ENCODE results near the gene CMKLR1. TPM values are rescaled to one million over a fixed set of nuclear protein-coding genes. Genes with fewer than 3 reads are reported as not detected.

Gene CMKLR1
- total RNA-seq, 1 experiment from 2014 or later = 0.66 TPM

DNA sequence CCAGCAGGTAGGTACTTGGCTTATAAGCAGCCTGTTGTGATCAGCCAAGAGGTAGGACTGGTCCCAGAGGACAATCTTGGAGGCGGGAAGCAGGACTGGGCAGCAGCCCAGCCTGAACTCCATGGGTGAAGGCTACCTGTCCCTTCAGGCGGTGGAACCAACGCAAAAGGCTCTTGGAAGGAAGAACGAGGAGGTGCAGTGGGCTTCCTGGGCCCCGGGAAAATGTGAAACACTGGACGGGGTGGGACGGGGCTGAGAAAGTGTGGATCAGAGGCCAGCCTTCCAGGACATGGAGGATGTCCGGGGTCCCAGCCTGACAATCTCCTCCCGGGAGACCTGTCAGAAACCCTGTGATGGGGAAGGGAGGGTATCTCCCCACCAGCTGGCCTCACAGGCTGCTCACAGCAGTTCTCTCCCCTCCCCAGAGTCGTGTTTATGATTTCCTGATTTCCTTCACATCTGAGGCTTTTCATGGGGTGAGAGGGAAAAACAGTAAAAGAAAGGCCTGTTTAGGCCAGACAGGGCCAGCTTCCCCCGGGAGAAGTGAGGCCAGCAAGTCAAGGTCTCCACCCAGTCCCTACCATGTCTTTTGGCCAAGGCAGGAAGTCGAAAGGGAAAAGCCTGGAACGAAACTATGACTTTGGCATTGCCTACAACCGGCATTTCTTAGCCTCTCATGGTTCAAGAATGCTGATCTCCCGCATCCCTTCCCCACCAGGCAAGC lies 11.3 kb downstream of the CMKLR1 start:
- no CpG with 5 or more reads among the region's 15 CpGs for WGBS (ENCODE audit: extremely low coverage, insufficient read length, low lambda C conversion rate)
- H2BK5ac ChIP-seq (ENCODE audit: insufficient read length, low read length) = no peak overlapping the region
- no peak overlapping the region for H4K91ac ChIP-seq (ENCODE audit: insufficient read length, low read depth, low read length)
- peaks cover 0 to 2% of the 10 kb centered on the region in 2 experiments; a peak in 2 of 4 replicates for H3K4me1 Mint-ChIP-seq
- H3K4me3 Mint-ChIP-seq = no peak overlapping the region
- H4K20me1 ChIP-seq (ENCODE audit: control insufficient read depth, insufficient read depth, insufficient read length) = no peaks in the 10 kb centered on the region
- TF ChIP-seq, protein P1, sequence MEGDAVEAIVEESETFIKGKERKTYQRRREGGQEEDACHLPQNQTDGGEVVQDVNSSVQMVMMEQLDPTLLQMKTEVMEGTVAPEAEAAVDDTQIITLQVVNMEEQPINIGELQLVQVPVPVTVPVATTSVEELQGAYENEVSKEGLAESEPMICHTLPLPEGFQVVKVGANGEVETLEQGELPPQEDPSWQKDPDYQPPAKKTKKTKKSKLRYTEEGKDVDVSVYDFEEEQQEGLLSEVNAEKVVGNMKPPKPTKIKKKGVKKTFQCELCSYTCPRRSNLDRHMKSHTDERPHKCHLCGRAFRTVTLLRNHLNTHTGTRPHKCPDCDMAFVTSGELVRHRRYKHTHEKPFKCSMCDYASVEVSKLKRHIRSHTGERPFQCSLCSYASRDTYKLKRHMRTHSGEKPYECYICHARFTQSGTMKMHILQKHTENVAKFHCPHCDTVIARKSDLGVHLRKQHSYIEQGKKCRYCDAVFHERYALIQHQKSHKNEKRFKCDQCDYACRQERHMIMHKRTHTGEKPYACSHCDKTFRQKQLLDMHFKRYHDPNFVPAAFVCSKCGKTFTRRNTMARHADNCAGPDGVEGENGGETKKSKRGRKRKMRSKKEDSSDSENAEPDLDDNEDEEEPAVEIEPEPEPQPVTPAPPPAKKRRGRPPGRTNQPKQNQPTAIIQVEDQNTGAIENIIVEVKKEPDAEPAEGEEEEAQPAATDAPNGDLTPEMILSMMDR (conservative IDR thresholded peaks at IDR 0.05) = no peak
- H3K36me3 Mint-ChIP-seq (ENCODE audit: insufficient read depth in 1 of 3, low read depth in 3 of 3) = no peaks in the 10 kb centered on the region
- H2BK120ac ChIP-seq (ENCODE audit: low read depth, low read length, poor library complexity, severe bottlenecking) = no peak overlapping the region
- no peaks in the 10 kb centered on the region for H3K9me3 ChIP-seq (ENCODE audit: control insufficient read depth, low read depth, low read length)
- no peaks in the 10 kb centered on the region for H3K9me3 Mint-ChIP-seq
- H2BK15ac ChIP-seq (ENCODE audit: low read depth, low read length) = no peak overlapping the region
- no peak overlapping the region for H4K5ac ChIP-seq (ENCODE audit: insufficient read length, low read depth, low read length)
- no peak overlapping the region for H4K8ac ChIP-seq (replicated peaks; ENCODE audit: insufficient read length, low read depth, low read length)
- H3K23ac ChIP-seq (ENCODE audit: insufficient read length, low read depth, low read length) = no peak overlapping the region
- H3K27me3 Mint-ChIP-seq (ENCODE audit: low read depth) = peaks cover 2% of the 10 kb centered on the region; the same call in 1 of the 2 replicates
- no peaks in the 10 kb centered on the region for H3K23me2 ChIP-seq (ENCODE audit: insufficient read length, low read depth, low read length, poor library complexity, severe bottlenecking)
- H2BK12ac ChIP-seq (ENCODE audit: insufficient read length, low read depth, low read length) = no peak overlapping the region
- no peak overlapping the region for H3K4ac ChIP-seq (ENCODE audit: low read depth, low read length)
- H3K9ac ChIP-seq (ENCODE audit: extremely low read depth, insufficient read length, low read length) = no peak overlapping the region
- no peak overlapping the region for H3K27ac ChIP-seq (ENCODE audit: insufficient read length, low read depth, low read length)
- H3K27ac Mint-ChIP-seq = peak overlapping the region in 2 of 3 experiments; percentile 49 to 91; a peak in 3 of 7 replicates
- no peak overlapping the region for H2BK20ac ChIP-seq (ENCODE audit: low read depth, low read length, poor library complexity, severe bottlenecking)
- no peak for DNase-seq
- no peak overlapping the region for H2AFZ ChIP-seq (ENCODE audit: low read length)
- H2AK5ac ChIP-seq (ENCODE audit: insufficient read length, low read length) = no peak overlapping the region
- H3K56ac ChIP-seq (ENCODE audit: insufficient read length, low read depth, low read length) = no peak overlapping the region
- no peak overlapping the region for H3K14ac ChIP-seq (ENCODE audit: insufficient read depth, low read length)
- no peaks in the 10 kb centered on the region for H3K79me2 ChIP-seq (ENCODE audit: insufficient read depth, low read length)
- H3K4me1 ChIP-seq (ENCODE audit: insufficient read depth, low read length) = no peaks in the 10 kb centered on the region
- no peak overlapping the region for H3T11ph ChIP-seq (ENCODE audit: low read length)
- no peaks in the 10 kb centered on the region for H3K79me1 ChIP-seq (ENCODE audit: insufficient read depth, low read depth, low read length, poor library complexity, severe bottlenecking)
- H3K27me3 ChIP-seq (ENCODE audit: insufficient read depth, low read length) = no peaks in the 10 kb centered on the region
- no peak overlapping the region for H3K18ac ChIP-seq (ENCODE audit: insufficient read length, low read depth, low read length)
- H3K4me2 ChIP-seq (ENCODE audit: insufficient read depth, insufficient read length, low read length) = no peak overlapping the region

Measured in H9 (cell line).